Measurements from ENCODE around the gene TAPBPL.

The TAPBPL gene

GRCh38 chr12:6435961-6436715, 15.7 kb upstream of the TAPBPL start:
- Histone ChIP-seq H3K4me3 (ENCODE audit: low read depth in 1 of 5, low read length in 5 of 5) (no peak overlapping the region), H3K27ac (ENCODE audit: low read depth, low read length) (no peak overlapping the region), H3K4me1 (ENCODE audit: control insufficient read depth in 5 of 5, insufficient read depth in 5 of 5, low read length in 5 of 5) (peaks cover under 1 to 5% (median under 1%) of the 10 kb centered on the region in 5 donors), H3K36me3 (ENCODE audit: control insufficient read depth in 5 of 5, insufficient read depth in 5 of 5, low read length in 5 of 5) (peaks cover 0 to 4% (median 0%) of the 10 kb centered on the region in 5 donors), H3K27me3 (ENCODE audit: control insufficient read depth in 5 of 5, insufficient read depth in 4 of 5, low read length in 5 of 5) (no peaks in the 10 kb centered on the region), H3K9ac (ENCODE audit: low read length in 5 of 5) (no peak overlapping the region), H3K9me3 (ENCODE audit: control insufficient read depth in 5 of 5, low read length in 5 of 5) (no peaks in the 10 kb centered on the region)

- H3K4me1 ChIP-seq (ENCODE audit: control insufficient read depth in 5 of 5, insufficient read depth in 5 of 5, low read length in 5 of 5), result no peaks in the 10 kb centered on the region
- no peak overlapping the region for H3K27ac ChIP-seq (ENCODE audit: low read depth, low read length)
- H3K36me3 ChIP-seq (ENCODE audit: control insufficient read depth in 5 of 5, insufficient read depth in 5 of 5, low read length in 5 of 5), result peaks cover 0 to 8% (median 0%) of the 10 kb centered on the region in 5 donors
- H3K4me3 ChIP-seq (ENCODE audit: low read depth in 1 of 5, low read length in 5 of 5), result no peak overlapping the region
- no peak overlapping the region for H3K9ac ChIP-seq (ENCODE audit: low read length in 5 of 5)
- no peaks in the 10 kb centered on the region for H3K9me3 ChIP-seq (ENCODE audit: control insufficient read depth in 5 of 5, low read length in 5 of 5)
- H3K27me3 ChIP-seq (ENCODE audit: control insufficient read depth in 5 of 5, insufficient read depth in 4 of 5, low read length in 5 of 5), result no peaks in the 10 kb centered on the region
Observed at GRCh38 chr12:6437586-6437985, 14.3 kb upstream of the TAPBPL start.

GRCh38 chr12:6438345-6438744, 13.5 kb upstream of the TAPBPL start:
- Histone ChIP-seq H3K9me3 (ENCODE audit: control insufficient read depth in 5 of 5, low read length in 5 of 5) (no peaks in the 10 kb centered on the region), H3K36me3 (ENCODE audit: control insufficient read depth in 5 of 5, insufficient read depth in 5 of 5, low read length in 5 of 5) (peaks cover 0 to 13% (median under 1%) of the 10 kb centered on the region in 5 donors), H3K27ac (ENCODE audit: low read depth, low read length) (no peak overlapping the region), H3K9ac (ENCODE audit: low read length in 5 of 5) (no peak overlapping the region), H3K4me3 (ENCODE audit: low read depth in 1 of 5, low read length in 5 of 5) (no peak overlapping the region), H3K27me3 (ENCODE audit: control insufficient read depth in 5 of 5, insufficient read depth in 4 of 5, low read length in 5 of 5) (no peaks in the 10 kb centered on the region), H3K4me1 (ENCODE audit: control insufficient read depth in 5 of 5, insufficient read depth in 5 of 5, low read length in 5 of 5) (no peaks in the 10 kb centered on the region)

GRCh38 chr12:6440391-6440790, 11.5 kb upstream of the TAPBPL start:
- H3K27me3 ChIP-seq (ENCODE audit: control insufficient read depth in 5 of 5, insufficient read depth in 4 of 5, low read length in 5 of 5), result no peaks in the 10 kb centered on the region
- H3K4me3 ChIP-seq (ENCODE audit: low read depth in 1 of 5, low read length in 5 of 5), result no peak overlapping the region
- no peaks in the 10 kb centered on the region for H3K9me3 ChIP-seq (ENCODE audit: control insufficient read depth in 5 of 5, low read length in 5 of 5)
- H3K4me1 ChIP-seq (ENCODE audit: control insufficient read depth in 5 of 5, insufficient read depth in 5 of 5, low read length in 5 of 5), result no peaks in the 10 kb centered on the region
- no peak overlapping the region for H3K9ac ChIP-seq (ENCODE audit: low read length in 5 of 5)
- no peak overlapping the region for H3K27ac ChIP-seq (ENCODE audit: low read depth, low read length)
- peaks cover under 1 to 27% (median 3%) of the 10 kb centered on the region in 5 donors for H3K36me3 ChIP-seq (ENCODE audit: control insufficient read depth in 5 of 5, insufficient read depth in 5 of 5, low read length in 5 of 5)

GRCh38 chr12:6442836-6443235, 9.0 kb upstream of the TAPBPL start:
- H3K27me3 ChIP-seq (ENCODE audit: control insufficient read depth in 5 of 5, insufficient read depth in 4 of 5, low read length in 5 of 5), result no peaks in the 10 kb centered on the region
- H3K9me3 ChIP-seq (ENCODE audit: control insufficient read depth in 5 of 5, low read length in 5 of 5), result no peaks in the 10 kb centered on the region
- H3K36me3 ChIP-seq (ENCODE audit: control insufficient read depth in 5 of 5, insufficient read depth in 5 of 5, low read length in 5 of 5), result peaks cover 2 to 50% (median 19%) of the 10 kb centered on the region in 5 donors
- H3K4me3 ChIP-seq (ENCODE audit: low read depth in 1 of 5, low read length in 5 of 5), result no peak overlapping the region
- H3K27ac ChIP-seq (ENCODE audit: low read depth, low read length), result no peak overlapping the region
- no peak overlapping the region for H3K9ac ChIP-seq (ENCODE audit: low read length in 5 of 5)
- no peaks in the 10 kb centered on the region for H3K4me1 ChIP-seq (ENCODE audit: control insufficient read depth in 5 of 5, insufficient read depth in 5 of 5, low read length in 5 of 5)

GRCh38 chr12:6443361-6443983, 8.4 kb upstream of the TAPBPL start:
- Histone ChIP-seq H3K27me3 (ENCODE audit: control insufficient read depth in 5 of 5, insufficient read depth in 4 of 5, low read length in 5 of 5) (no peaks in the 10 kb centered on the region), H3K9ac (ENCODE audit: low read length in 5 of 5) (no peak overlapping the region), H3K9me3 (ENCODE audit: control insufficient read depth in 5 of 5, low read length in 5 of 5) (no peaks in the 10 kb centered on the region), H3K36me3 (ENCODE audit: control insufficient read depth in 5 of 5, insufficient read depth in 5 of 5, low read length in 5 of 5) (peaks cover 2 to 51% (median 19%) of the 10 kb centered on the region in 5 donors), H3K27ac (ENCODE audit: low read depth, low read length) (no peak overlapping the region), H3K4me3 (ENCODE audit: low read depth in 1 of 5, low read length in 5 of 5) (no peak overlapping the region), H3K4me1 (ENCODE audit: control insufficient read depth in 5 of 5, insufficient read depth in 5 of 5, low read length in 5 of 5) (no peaks in the 10 kb centered on the region)

GRCh38 chr12:6444031-6444430, 7.8 kb upstream of the TAPBPL start:
- Histone ChIP-seq H3K9me3 (ENCODE audit: control insufficient read depth in 5 of 5, low read length in 5 of 5) (no peaks in the 10 kb centered on the region), H3K4me3 (ENCODE audit: low read depth in 1 of 5, low read length in 5 of 5) (no peak overlapping the region), H3K4me1 (ENCODE audit: control insufficient read depth in 5 of 5, insufficient read depth in 5 of 5, low read length in 5 of 5) (no peaks in the 10 kb centered on the region), H3K36me3 (ENCODE audit: control insufficient read depth in 5 of 5, insufficient read depth in 5 of 5, low read length in 5 of 5) (peaks cover 0 to 51% (median 19%) of the 10 kb centered on the region in 5 donors), H3K9ac (ENCODE audit: low read length in 5 of 5) (no peak overlapping the region), H3K27ac (ENCODE audit: low read depth, low read length) (no peak overlapping the region), H3K27me3 (ENCODE audit: control insufficient read depth in 5 of 5, insufficient read depth in 4 of 5, low read length in 5 of 5) (no peaks in the 10 kb centered on the region)

- H3K9ac ChIP-seq (ENCODE audit: low read length in 5 of 5), result no peak within 1 kb of the TSS
- peaks cover 0 to 51% (median 19%) of the 10 kb centered on the region in 5 donors for H3K36me3 ChIP-seq (ENCODE audit: control insufficient read depth in 5 of 5, insufficient read depth in 5 of 5, low read length in 5 of 5)
- no peaks in the 10 kb centered on the region for H3K27me3 ChIP-seq (ENCODE audit: control insufficient read depth in 5 of 5, insufficient read depth in 4 of 5, low read length in 5 of 5)
- peaks cover 0 to 2% (median 1%) of the 10 kb centered on the region in 5 donors for H3K4me1 ChIP-seq (ENCODE audit: control insufficient read depth in 5 of 5, insufficient read depth in 5 of 5, low read length in 5 of 5)
- H3K9me3 ChIP-seq (ENCODE audit: control insufficient read depth in 5 of 5, low read length in 5 of 5), result no peaks in the 10 kb centered on the region
- no peak within 1 kb of the TSS for H3K4me3 ChIP-seq (ENCODE audit: low read depth in 1 of 5, low read length in 5 of 5)
- no peak within 1 kb of the TSS for H3K27ac ChIP-seq (ENCODE audit: low read depth, low read length)
Observed at GRCh38 chr12:6444704-6445688, 6.8 kb upstream of the TAPBPL start, which contains the start of gene CD27. CD27 (plus strand) TSS chr12:6444955; CDS start chr12:6445096, 141 bp downstream.

- Histone ChIP-seq H3K4me1 (ENCODE audit: control insufficient read depth in 5 of 5, insufficient read depth in 5 of 5, low read length in 5 of 5) (peaks cover 6 to 38% (median 31%) of the 10 kb centered on the region in 5 donors), H3K4me3 (ENCODE audit: low read depth in 1 of 5, low read length in 5 of 5) (peak overlapping the region; percentile 77 to 98 (median 96)), H3K9ac (ENCODE audit: low read length in 5 of 5) (peak overlapping the region in 3 of 5 donors; percentile 11 to 98 (median 83)), H3K9me3 (ENCODE audit: control insufficient read depth in 5 of 5, low read length in 5 of 5) (no peaks in the 10 kb centered on the region), H3K36me3 (ENCODE audit: control insufficient read depth in 5 of 5, insufficient read depth in 5 of 5, low read length in 5 of 5) (peaks cover 7 to 44% (median 29%) of the 10 kb centered on the region in 5 donors), H3K27me3 (ENCODE audit: control insufficient read depth in 5 of 5, insufficient read depth in 4 of 5, low read length in 5 of 5) (no peaks in the 10 kb centered on the region), H3K27ac (ENCODE audit: low read depth, low read length) (peak overlapping the region; percentile 97)
Observed at GRCh38 chr12:6450091-6450868, 1.6 kb upstream of the TAPBPL start.
